ENCODE results near the gene CCS.
"Not testable (repeated sequence)": the region's sequence is repeated elsewhere in the genome, so short reads cannot be mapped to it uniquely, and the experiment has no call there.

The CCS gene

GRCh38 chr11:66625041-66625751 is 32.2 kb downstream of the CCS start:
- in situ Hi-C loops (cut with HindIII; ENCODE audit: low sequenced_read_pairs) = no loop called here

- in situ Hi-C loops (cut with HindIII; ENCODE audit: low sequenced_read_pairs) = no loop called here
Measured at GRCh38 chr11:66625752-66626149, 32.8 kb downstream of the CCS start.

GRCh38 chr11:66626382-66626781 is 33.4 kb downstream of the CCS start:
- in situ Hi-C loops (cut with HindIII; ENCODE audit: low sequenced_read_pairs) = no loop called here

- in situ Hi-C loops (cut with HindIII; ENCODE audit: low sequenced_read_pairs) = no loop called here
Measured at GRCh38 chr11:66626926-66627325, 33.9 kb downstream of the CCS start.

GRCh38 chr11:66628061-66628603 is 35.1 kb downstream of the CCS start:
- in situ Hi-C loops (cut with HindIII; ENCODE audit: low sequenced_read_pairs) = no loop called here

GRCh38 chr11:66629356-66629755 is 36.4 kb downstream of the CCS start:
- in situ Hi-C loops (cut with HindIII; ENCODE audit: low sequenced_read_pairs) = no loop called here

GRCh38 chr11:66631883-66632282 is 38.9 kb downstream of the CCS start:
- in situ Hi-C loops (cut with HindIII; ENCODE audit: low sequenced_read_pairs) = no loop called here

- in situ Hi-C loops (cut with HindIII; ENCODE audit: low sequenced_read_pairs) = no loop called here
Measured at GRCh38 chr11:66632952-66633351, 40.0 kb downstream of the CCS start.

GRCh38 chr11:66636411-66636810 is 43.4 kb downstream of the CCS start:
- in situ Hi-C loops (cut with HindIII; ENCODE audit: low sequenced_read_pairs) = no loop called here

GRCh38 chr11:66637557-66638176 is 44.7 kb downstream of the CCS start:
- in situ Hi-C loops (cut with HindIII; ENCODE audit: low sequenced_read_pairs) = no loop called here

GRCh38 chr11:66638177-66639065 is 45.4 kb downstream of the CCS start, which contains the start of gene RBM4:
Gene RBM4, plus strand, starts transcription at chr11:66638703. Its CDS starts 1,009 bp downstream, at chr11:66639712.
- in situ Hi-C loops (cut with HindIII; ENCODE audit: low sequenced_read_pairs) = no loop called here

- in situ Hi-C loops (cut with HindIII; ENCODE audit: low sequenced_read_pairs) = no loop called here
Measured at GRCh38 chr11:66639066-66639813, 46.3 kb downstream of the CCS start.

- in situ Hi-C loops (cut with HindIII; ENCODE audit: low sequenced_read_pairs) = not testable (repeated sequence)
Measured at GRCh38 chr11:66639814-66640340, 46.9 kb downstream of the CCS start.

- in situ Hi-C loops (cut with HindIII; ENCODE audit: low sequenced_read_pairs) = no loop called here
Measured at GRCh38 chr11:66641834-66642233, 48.8 kb downstream of the CCS start.

- in situ Hi-C loops (cut with HindIII; ENCODE audit: low sequenced_read_pairs) = no loop called here
Measured at GRCh38 chr11:66643745-66644437, 50.9 kb downstream of the CCS start.

- in situ Hi-C loops (cut with HindIII; ENCODE audit: low sequenced_read_pairs) = no loop called here
Measured at GRCh38 chr11:66646828-66647227, 53.8 kb downstream of the CCS start.

GRCh38 chr11:66649903-66650302 is 56.9 kb downstream of the CCS start:
- in situ Hi-C loops (cut with HindIII; ENCODE audit: low sequenced_read_pairs) = no loop called here

- in situ Hi-C loops (cut with HindIII; ENCODE audit: low sequenced_read_pairs) = no loop called here
Measured at GRCh38 chr11:66651016-66651415, 58.0 kb downstream of the CCS start.

GRCh38 chr11:66652651-66653050 is 59.7 kb downstream of the CCS start:
- in situ Hi-C loops (cut with HindIII; ENCODE audit: low sequenced_read_pairs) = no loop called here

GRCh38 chr11:66653123-66653522 is 60.1 kb downstream of the CCS start:
- in situ Hi-C loops (cut with HindIII; ENCODE audit: low sequenced_read_pairs) = no loop called here
